ENCODE results near the gene SLX9.

Gene SLX9

DNA sequence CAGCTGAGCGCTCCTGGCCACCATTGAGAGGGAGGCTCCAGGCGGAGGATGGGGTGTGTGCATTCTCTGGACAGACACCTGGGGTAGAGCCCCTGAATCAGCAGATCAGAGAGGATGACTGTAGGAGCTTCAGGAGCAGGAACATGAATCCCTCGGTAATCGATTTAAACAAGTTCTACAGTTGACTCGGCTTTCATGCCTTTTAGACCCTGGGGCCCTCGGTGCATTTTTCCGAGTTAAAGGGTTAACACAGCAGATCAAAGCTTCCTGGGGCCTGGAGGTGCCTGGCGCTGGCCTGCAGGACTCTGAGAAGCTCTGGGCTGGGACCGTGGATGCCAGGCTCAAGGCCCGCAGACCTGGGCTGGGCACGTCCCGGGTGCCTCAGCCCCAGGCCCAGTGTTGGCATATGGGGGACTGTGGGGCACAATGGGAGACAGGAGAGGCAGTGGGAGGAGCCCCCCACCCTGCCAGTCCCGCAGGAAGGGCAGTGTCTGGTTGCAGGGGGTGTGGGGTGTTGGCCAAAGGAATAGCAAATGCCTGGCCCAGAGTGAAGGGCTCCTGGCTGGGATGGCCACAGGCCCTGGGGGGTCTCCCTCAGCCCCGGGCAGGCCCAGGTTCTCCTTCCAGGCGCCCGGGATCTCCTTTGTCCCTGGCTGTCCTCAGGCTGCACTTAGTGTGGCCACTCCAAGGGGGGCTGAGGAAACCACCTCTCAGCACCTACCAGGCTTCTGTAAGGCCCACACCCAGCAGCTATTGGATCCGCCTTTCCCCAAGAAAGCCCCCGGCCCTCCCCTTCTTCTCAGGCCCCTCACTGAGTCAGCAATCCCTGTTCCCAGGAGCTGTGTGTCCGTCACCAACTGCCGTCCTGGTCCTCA is 40.1 kb downstream of the SLX9 start:
- DNase-seq = no peak

GRCh38 chr21:44980562-44981489 is 41.0 kb downstream of the SLX9 start:
- DNase-seq = no peak

DNA sequence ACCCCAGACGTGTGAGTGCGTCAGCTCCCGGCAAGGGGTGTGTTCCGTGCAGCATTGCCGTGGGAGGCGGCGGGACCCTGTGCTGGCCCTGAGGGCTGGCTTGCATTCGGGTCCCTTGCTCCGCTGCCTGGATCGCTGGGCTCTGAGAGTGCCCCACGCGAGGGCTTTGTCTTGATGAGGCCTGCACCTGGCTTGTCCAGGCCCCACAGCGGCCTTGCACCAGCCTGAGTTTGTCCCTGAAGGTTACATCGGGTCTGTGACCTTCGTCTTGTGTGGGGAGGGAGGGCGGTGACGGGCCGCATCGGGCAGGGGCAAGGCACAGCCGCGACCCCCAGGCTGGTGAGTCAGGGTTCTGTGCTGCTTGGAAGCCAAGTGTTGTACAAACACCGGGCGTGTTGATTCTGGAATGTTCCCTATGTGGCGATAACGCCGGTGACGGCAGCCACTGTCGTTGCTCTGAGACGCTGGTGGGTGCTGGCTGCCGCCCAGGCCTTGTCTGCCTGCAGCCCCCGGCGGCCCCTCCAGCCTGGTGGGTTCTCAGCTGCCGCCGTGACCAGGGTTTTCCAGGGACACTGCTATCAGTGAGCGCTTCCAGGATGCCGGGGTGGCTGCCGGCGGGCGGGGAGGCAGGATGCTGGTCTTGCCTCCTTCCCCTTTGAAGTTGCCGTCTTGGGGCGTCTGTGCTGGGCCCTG is 42.9 kb downstream of the SLX9 start:
- DNase-seq = no peak

DNA sequence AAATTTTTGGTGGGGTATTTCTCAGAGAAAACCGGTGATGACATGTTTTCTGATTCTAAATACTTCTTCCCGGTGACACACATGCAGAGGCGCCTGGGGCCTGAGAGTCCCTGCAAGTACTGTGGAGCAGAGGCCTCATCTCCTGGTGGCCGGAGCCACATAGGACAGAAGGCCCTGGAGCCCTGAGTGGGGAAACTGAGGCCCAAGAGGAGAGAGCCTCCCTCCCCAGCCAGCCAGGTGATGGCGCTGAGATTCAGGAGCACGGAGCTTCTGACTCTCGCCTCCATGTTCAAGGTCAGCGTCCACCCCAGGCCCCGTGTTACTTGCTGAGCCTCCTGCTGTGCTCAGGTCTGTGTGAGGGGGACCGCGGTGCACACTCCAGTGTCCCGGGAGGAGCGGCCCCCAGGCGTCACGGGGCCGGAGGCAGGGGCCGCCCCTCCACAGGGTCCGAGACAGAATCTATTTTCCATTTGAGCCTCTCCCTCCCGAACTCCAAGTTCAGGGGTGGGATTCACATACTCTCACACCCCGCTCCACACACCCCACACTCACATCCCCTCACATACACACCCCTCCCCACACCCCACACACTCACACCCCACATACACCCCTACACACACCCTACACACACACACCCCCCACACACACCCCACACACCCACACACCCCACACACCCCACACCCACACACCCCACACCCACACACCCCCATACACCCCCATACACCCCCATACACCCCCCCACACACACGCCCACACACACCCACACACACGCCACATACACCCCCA is 43.8 kb downstream of the SLX9 start:
- no peak for DNase-seq

DNA sequence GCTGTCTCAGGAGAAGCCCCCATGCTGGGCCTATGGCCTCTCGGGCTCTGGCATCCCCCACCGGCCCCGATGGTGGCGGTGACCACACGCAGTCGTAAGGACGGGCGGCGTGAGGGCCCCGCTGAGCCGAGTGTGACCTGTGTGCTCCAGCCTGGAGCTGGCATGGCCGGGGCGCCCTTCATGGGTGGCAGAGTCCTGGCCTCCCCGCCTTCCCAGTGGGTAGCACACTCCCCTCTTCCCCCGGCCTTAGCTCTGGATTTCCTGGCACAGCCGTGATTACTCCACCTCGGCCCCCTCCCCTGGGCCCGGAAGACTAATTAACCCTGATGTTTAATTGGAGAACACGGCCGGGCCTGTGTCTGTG is 44.6 kb downstream of the SLX9 start:
- no peak for DNase-seq

DNA sequence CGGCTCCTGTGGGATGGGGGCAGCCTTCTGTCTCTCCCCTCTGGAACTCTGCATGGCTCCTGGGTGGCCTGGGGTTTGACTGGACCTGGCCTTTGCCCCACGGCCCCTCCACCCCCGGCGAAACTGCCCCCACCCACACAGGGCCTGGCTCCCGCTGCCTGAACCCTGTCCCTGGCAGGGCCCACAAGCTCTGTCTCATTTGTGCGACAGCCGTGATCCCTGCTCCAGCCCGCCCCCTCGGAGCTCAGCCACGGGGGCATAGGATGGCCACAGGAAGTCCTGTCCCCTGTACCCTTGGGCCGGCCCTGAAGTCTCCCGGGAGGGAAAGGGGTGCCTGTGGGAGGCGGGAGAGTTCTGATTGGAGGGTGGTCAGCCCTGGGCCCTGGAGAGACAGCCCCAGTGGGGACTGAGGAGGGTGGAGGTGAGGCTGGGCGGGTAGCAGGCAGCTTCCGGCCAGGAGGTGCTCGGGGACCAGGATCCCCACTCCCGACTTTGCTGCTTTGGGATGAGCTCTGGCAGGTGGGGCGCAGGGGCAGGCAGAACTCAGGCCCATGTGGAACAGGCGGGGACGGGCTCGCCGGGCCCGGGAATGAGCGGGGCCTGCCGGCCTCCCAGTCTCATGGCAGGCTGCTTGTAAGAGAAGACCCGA is 45.1 kb downstream of the SLX9 start:
- DNase-seq = no peak

DNA sequence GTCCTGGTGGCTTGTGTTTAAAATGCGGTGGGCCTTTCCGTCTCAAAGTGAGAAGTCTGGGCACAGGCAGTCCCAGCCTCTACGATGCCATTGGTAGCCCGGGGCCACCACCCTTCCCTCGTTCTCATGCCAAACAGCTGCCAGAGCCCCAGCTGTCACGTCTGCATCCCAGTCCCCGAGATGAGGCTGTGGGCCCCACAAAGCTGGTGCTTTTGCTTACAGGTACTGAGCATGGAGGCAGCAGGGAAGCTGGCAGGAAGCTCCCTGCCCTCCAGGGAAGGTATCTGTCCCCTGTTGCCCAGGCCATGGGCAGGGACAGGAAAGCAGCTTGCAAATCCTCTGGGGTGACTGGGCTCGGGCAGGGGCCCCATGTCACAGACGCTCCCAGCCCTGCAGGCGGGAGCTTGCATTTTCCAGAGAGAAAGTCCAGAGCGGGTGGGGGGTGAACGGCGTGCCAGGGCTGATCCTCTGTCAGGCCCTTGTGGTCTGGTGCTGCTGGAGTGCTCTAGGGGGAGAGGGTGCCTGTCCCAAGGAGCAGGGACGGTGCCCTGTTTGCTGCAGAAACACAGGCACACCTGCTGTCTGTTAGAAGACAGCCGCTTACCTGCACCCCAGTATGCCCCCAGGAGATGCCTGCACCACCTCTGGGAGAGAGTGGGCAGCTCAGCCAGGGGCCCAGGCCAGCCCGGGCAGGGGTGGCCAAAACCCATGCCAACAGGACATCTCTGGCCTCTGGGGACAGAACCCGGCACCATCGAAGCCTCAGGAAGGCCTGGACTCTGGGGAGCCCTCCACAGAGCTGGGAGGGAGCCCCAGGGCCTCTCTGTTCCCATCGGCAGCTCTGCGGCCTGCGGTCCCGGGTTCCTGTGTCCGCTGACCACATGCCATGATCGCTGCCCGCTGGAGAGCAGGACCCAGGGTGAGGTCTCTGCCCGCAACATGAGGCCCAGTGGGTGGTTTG is 45.9 kb downstream of the SLX9 start:
- no peak for DNase-seq

DNA sequence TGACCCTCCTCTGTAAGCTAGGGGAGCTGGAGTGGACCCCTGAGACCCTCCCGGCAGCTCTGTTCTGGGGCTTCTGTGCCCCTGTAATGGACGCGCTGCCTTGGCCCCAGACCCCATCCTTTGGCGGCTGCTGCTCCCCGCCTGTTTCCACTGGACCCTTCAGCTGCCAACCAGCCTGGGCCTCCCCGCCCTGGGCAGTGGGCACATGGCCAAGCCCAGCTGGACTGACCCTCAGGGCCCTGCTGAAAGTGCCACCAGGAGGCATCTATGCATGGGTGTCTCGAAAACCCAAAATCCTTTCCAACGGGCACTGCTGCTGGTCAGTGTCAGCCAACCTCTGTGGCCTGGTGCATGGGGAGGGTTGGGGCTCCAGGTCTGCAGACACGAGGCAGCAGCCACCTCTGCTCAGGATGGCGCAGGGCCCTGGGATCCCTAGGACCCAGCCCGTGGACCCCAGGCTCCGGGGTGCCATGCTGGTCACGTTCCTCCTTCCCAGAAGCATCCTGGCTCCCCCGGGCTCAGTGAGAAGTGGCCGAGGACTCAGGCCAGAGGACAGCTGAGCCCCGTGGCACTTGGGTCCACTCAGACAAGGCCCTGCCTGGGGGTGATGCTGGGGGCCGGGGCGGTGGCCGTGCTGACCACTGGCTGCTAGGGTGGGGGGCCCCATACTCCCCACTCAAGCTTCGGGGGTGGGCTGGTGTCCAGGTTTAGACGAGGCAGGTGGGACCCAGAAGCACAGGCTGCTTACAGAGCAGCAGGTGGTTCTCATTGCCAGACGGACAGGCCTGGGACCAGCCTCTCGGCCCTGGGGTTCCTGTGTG is 46.9 kb downstream of the SLX9 start:
- DNase-seq = no peak

DNA sequence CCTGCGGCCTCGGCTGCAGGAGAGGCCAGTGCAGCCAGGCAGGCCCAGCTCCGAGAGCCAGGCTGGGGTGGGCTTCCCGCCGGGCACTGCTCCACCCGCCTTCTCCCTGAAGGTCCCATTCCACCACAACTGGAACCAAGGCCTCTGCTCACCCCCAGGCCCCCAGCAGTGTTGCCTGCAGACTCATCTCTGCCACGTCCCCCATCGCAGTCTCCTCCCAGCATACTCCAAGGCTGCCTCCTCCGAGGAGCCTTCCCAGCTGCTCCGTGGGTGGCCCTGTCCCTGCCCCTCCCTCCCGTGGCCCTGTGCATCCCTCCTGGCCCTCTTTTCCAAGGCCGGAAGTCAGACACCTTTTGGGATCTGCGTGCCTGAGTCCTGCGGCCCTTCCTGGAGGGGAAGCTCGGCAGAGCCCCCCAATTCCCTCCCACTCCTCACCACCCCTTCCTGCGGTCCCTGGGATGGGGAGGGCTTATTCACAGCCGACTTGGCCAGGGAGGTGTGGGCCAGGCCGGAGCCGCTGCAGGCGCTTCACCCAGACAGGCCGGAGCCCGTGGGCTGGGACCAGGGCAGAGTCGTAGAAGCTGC is 47.6 kb downstream of the SLX9 start:
- DNase-seq = no peak

DNA sequence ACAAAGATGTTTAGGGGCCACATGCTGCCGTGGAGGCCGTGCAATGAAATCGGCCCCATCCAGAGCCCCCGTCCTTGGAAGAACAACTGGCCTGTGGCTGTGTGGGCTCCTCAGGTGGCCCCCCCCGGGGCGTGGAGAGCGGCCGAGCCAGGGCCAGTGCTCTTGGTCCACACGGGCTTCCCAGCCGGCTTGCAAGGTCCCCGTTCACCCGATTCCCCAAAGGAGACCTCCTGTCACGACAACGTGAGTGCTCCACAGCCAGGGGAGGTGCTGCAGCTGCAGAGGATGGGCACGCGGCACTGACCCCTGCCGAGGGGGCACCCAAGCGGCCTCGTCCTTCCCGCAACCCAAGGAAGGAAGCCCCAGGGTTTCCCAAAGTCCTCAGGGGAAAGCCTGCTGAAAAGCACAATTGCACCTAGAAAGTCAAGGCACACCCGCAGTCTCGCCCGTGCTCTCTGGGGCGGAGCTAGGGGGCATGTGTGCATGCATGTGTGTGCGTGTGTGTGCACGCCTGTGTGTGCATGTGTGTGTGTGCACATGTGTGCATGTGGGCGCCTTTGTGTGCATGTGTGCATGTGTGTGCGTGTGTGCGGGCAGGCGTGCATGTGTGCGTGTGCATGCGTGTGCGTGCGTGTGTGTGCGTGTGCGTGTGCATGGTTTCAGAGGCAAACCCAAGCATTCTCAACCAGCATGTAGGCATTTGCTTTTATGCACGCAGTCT is 48.2 kb downstream of the SLX9 start:
- no peak for DNase-seq

GRCh38 chr21:44988607-44989536 is 49.0 kb downstream of the SLX9 start:
- DNase-seq = no peak

DNA sequence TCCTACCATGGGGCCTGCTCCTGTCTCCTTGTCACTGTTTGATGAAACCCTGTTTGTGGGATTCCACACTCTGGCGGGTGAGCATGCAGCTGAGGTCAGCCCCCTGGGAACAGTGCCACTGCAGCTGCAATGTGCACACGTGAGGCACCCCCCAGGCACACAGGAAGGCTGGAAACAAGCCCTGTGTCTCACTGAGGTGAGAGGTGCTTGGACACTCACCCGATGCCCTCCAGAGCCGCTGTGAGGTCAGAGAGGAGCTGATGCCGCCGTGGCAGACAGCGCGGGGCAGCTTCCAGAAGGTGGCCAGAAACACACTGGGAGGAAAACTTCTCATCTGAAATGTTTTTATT is 49.7 kb downstream of the SLX9 start:
- DNase-seq = no peak

GRCh38 chr21:44989943-44990780 is 50.3 kb downstream of the SLX9 start:
- no peak for DNase-seq

DNA sequence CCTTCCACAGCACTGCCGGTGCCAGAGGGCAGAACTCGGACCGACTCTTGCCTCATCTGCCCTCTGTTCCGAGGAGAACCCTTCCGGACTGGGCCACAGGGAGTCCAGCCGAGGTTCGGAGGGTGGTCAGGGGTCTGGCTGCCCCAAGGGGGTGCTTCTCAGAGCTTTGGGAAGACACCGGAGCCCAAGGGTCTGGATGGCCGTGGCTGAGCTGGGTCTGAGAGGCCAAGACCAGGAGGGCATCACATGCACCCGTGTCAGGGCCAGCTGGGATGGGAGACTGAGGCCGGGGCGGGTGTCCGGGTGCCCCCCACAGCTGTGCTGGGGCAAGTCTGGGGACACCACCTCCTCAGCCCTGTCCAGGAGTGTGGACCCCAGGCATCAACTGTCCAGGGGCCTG is 51.1 kb downstream of the SLX9 start:
- no peak for DNase-seq

DNA sequence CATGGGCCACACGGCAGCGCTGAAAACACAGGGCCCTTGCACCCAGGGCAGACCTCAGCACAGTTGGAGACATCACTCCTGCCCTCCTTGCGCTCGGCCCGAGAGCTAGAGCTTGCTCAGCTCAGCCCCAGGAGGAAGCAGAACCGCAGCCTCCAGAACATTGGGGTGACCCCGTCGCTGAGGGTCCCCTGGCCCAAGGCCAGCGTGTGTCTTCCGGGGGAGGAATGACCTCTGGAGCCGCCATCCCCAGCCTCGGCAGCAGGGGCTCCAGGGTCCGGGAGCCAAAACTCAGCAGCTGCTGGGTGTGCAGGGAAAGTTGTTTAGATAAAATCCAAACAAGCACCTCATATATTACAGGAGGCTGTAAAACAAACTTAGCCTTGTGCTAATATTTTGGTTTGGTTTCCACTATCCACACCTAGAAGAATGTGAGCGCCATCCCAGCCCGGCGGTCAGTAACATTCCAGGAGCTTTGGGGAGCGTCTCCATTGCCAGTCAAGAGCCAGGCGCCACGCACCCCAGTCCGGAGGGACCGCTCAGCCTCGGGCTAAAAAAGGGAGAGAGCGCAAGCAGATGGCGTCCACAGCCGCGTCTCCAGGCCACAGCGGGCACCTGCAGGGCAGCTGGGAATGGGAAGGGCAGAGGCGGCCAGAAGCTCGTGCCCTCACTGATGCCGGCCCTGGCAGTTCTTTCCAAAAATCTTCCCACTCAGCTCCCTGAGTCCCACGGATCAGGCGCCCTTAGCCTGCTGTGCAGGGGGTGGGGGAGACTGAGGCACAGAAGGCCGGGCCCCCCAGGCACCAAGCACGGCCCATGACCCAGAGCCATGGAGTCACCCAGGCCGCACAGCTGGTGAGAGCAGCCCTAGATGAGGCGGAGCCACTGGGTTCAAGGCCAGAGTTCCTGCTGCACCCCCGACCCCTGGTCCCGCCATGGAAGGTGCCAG is 52.0 kb downstream of the SLX9 start:
- no peak for DNase-seq

- no peak for DNase-seq
These were observed 52.8 kb downstream of the SLX9 start for GRCh38 chr21:44992608-44993031.

Measured in NCI-H187 treated with DMSO at 0.1 percent for 48 hours (cell line).